ENCODE results near the gene PARD3. TPM values are rescaled to one million over a fixed set of nuclear protein-coding genes. Genes with fewer than 3 reads are reported as not detected.

The PARD3 gene
- total RNA-seq, 1 donor from 2014 or later: 37.2 TPM

GRCh38 chr10:34089253-34089652, 725.8 kb downstream of the PARD3 start:
- DNase-seq (ENCODE audit: extremely low spot score, unreplicated experiment): peak; percentile 25
- Mint-ChIP-seq H3K4me3 (ENCODE audit: unreplicated experiment) (no peak overlapping the region), H3K9me3 (ENCODE audit: unreplicated experiment) (peaks cover under 1% of the 10 kb centered on the region), H3K4me1 (ENCODE audit: unreplicated experiment) (peaks cover 10% of the 10 kb centered on the region), H3K27me3 (ENCODE audit: unreplicated experiment) (no peaks in the 10 kb centered on the region), H3K27ac (ENCODE audit: unreplicated experiment) (no peak overlapping the region), H3K36me3 (ENCODE audit: unreplicated experiment) (peaks cover 3% of the 10 kb centered on the region)
- no peak for TF ChIP-seq CTCF (IDR thresholded peaks at IDR 0.05)

GRCh38 chr10:34088208-34088794, 726.8 kb downstream of the PARD3 start:
- DNase-seq (ENCODE audit: extremely low spot score, unreplicated experiment): peak; percentile 56
- Mint-ChIP-seq H3K9me3 (ENCODE audit: unreplicated experiment) (peaks cover 9% of the 10 kb centered on the region), H3K4me3 (ENCODE audit: unreplicated experiment) (no peak overlapping the region), H3K36me3 (ENCODE audit: unreplicated experiment) (peaks cover 5% of the 10 kb centered on the region), H3K27ac (ENCODE audit: unreplicated experiment) (no peak overlapping the region), H3K27me3 (ENCODE audit: unreplicated experiment) (no peaks in the 10 kb centered on the region), H3K4me1 (ENCODE audit: unreplicated experiment) (peaks cover 10% of the 10 kb centered on the region)
- TF ChIP-seq CTCF (IDR thresholded peaks at IDR 0.05): no peak

GRCh38 chr10:34087095-34087418, 728.0 kb downstream of the PARD3 start:
- no peaks in the 10 kb centered on the region for H3K27me3 Mint-ChIP-seq (ENCODE audit: unreplicated experiment)
- no peak overlapping the region for H3K27ac Mint-ChIP-seq (ENCODE audit: unreplicated experiment)
- peaks cover 4% of the 10 kb centered on the region for H3K4me1 Mint-ChIP-seq (ENCODE audit: unreplicated experiment)
- H3K9me3 Mint-ChIP-seq (ENCODE audit: unreplicated experiment): peaks cover 9% of the 10 kb centered on the region
- no peak for DNase-seq (ENCODE audit: extremely low spot score, unreplicated experiment)
- peaks cover 5% of the 10 kb centered on the region for H3K36me3 Mint-ChIP-seq (ENCODE audit: unreplicated experiment)
- no peak for TF ChIP-seq CTCF (IDR thresholded peaks at IDR 0.05)
- H3K4me3 Mint-ChIP-seq (ENCODE audit: unreplicated experiment): no peak overlapping the region

- H3K27me3 Mint-ChIP-seq (ENCODE audit: unreplicated experiment): peaks cover 2% of the 10 kb centered on the region
Measured at GRCh38 chr10:34083567-34083966, 731.5 kb downstream of the PARD3 start.

GRCh38 chr10:34081948-34082347, 733.1 kb downstream of the PARD3 start:
- no peaks in the 10 kb centered on the region for H3K4me1 Mint-ChIP-seq (ENCODE audit: unreplicated experiment)
- no peak overlapping the region for H3K27ac Mint-ChIP-seq (ENCODE audit: unreplicated experiment)
- peaks cover 3% of the 10 kb centered on the region for H3K36me3 Mint-ChIP-seq (ENCODE audit: unreplicated experiment)
- peaks cover 2% of the 10 kb centered on the region for H3K27me3 Mint-ChIP-seq (ENCODE audit: unreplicated experiment)
- TF ChIP-seq CTCF (IDR thresholded peaks at IDR 0.05): no peak
- peaks cover 9% of the 10 kb centered on the region for H3K9me3 Mint-ChIP-seq (ENCODE audit: unreplicated experiment)
- H3K4me3 Mint-ChIP-seq (ENCODE audit: unreplicated experiment): no peak overlapping the region
- DNase-seq (ENCODE audit: extremely low spot score, unreplicated experiment): peak; percentile 48

More at GRCh38 chr10:34083567-34083966, 731.5 kb downstream of the PARD3 start:
- Mint-ChIP-seq H3K9me3 (ENCODE audit: unreplicated experiment) (peaks cover 9% of the 10 kb centered on the region), H3K4me1 (ENCODE audit: unreplicated experiment) (no peaks in the 10 kb centered on the region), H3K36me3 (ENCODE audit: unreplicated experiment) (peaks cover 3% of the 10 kb centered on the region), H3K27ac (ENCODE audit: unreplicated experiment) (no peak overlapping the region), H3K4me3 (ENCODE audit: unreplicated experiment) (no peak overlapping the region)
- TF ChIP-seq CTCF (IDR thresholded peaks at IDR 0.05): no peak
- DNase-seq (ENCODE audit: extremely low spot score, unreplicated experiment): no peak
